Mesodermal cell (in vitro differentiated cells): Measurements from ENCODE around the gene ZNF774.

Source experiments
- H3K27ac ChIP-seq: 2 replicates; pipeline ENCODE4 v1.7.0; 2013; ENCODE audit warnings: mild to moderate bottlenecking, low read depth, low read length, moderate library complexity; ENCODE audit not compliant: severe bottlenecking
- H3K36me3 ChIP-seq: 2 replicates; pipeline ENCODE4 v1.7.1; 2013; ENCODE audit warnings: mild to moderate bottlenecking, low read length, moderate library complexity; ENCODE audit not compliant: control insufficient read depth, insufficient read depth
- H3K4me1 ChIP-seq: one replicate; pipeline ENCODE4 v1.7.1; 2013; ENCODE audit warnings: mild to moderate bottlenecking, low read length; ENCODE audit not compliant: insufficient read depth, control insufficient read depth, poor library complexity, severe bottlenecking
- H3K4me3 ChIP-seq: 2 replicates; pipeline ENCODE4 v1.7.0; 2013; ENCODE audit warnings: low read length, control low read depth, mild to moderate bottlenecking; ENCODE audit not compliant: insufficient read depth, poor library complexity, severe bottlenecking; ENCODE audit errors: extremely low read depth
- H3K9me3 ChIP-seq: 2 replicates; pipeline ENCODE4 v1.7.1; 2013; ENCODE audit warnings: mild to moderate bottlenecking, low read length, moderate library complexity; ENCODE audit not compliant: control insufficient read depth
- WGBS, 2 experiments: methylation state at CpG; one replicate each; pipeline ENCODE4 v1.1.5; 2013; ENCODE audit warnings: missing lambda C conversion rate in 2 of 2; ENCODE audit not compliant: insufficient coverage in 2 of 2; 5-methylcytosine and 5-hydroxymethylcytosine counted together

ZNF774 gene

GRCh38 chr15:90388462-90389380 is 36.6 kb downstream of the ZNF774 start:
- peaks cover 21% of the 10 kb centered on the region for H3K4me1 ChIP-seq
- peaks cover 25% of the 10 kb centered on the region for H3K36me3 ChIP-seq
- WGBS, 2 experiments: 1 to 3% methylated on average over 32 to 38 of the region's 52 CpGs
- peak overlapping the region; percentile 81 for H3K27ac ChIP-seq
- peak overlapping the region; percentile 87 for H3K4me3 ChIP-seq
- H3K9me3 ChIP-seq: no peaks in the 10 kb centered on the region

- WGBS, 2 experiments: 74 to 89% methylated on average over 6 of the region's 6 CpGs
- peak overlapping the region; percentile 87 for H3K4me3 ChIP-seq
- no peaks in the 10 kb centered on the region for H3K9me3 ChIP-seq
- H3K4me1 ChIP-seq: peaks cover 25% of the 10 kb centered on the region
- no peak overlapping the region for H3K27ac ChIP-seq
- H3K36me3 ChIP-seq: peaks cover 33% of the 10 kb centered on the region
Measured at GRCh38 chr15:90389513-90389912, 37.4 kb downstream of the ZNF774 start.

- Histone ChIP-seq H3K27ac (no peak overlapping the region), H3K4me3 (no peak overlapping the region), H3K36me3 (peaks cover 41% of the 10 kb centered on the region), H3K4me1 (peaks cover 30% of the 10 kb centered on the region), H3K9me3 (no peaks in the 10 kb centered on the region)
- no CpG with 5 or more reads among the region's 1 CpG for WGBS, 2 experiments
Measured at GRCh38 chr15:90393040-90393439, 41.0 kb downstream of the ZNF774 start.

- 100% methylated on average over 1 of the region's 1 CpG; no CpG with 5 or more reads in 1 of the 2 experiments for WGBS, 2 experiments
- Histone ChIP-seq H3K4me1 (peaks cover 38% of the 10 kb centered on the region), H3K4me3 (no peak overlapping the region), H3K27ac (no peak overlapping the region), H3K9me3 (no peaks in the 10 kb centered on the region), H3K36me3 (peaks cover 45% of the 10 kb centered on the region)
Measured at GRCh38 chr15:90394074-90394473, 42.0 kb downstream of the ZNF774 start.

- peaks cover 45% of the 10 kb centered on the region for H3K36me3 ChIP-seq
- H3K27ac ChIP-seq: peak overlapping the region; percentile 48
- no peak overlapping the region for H3K4me3 ChIP-seq
- peaks cover 43% of the 10 kb centered on the region for H3K4me1 ChIP-seq
- whole genome bisulfite sequencing, 2 experiments: 91 to 98% methylated on average over 8 to 10 of the region's 12 CpGs
- no peaks in the 10 kb centered on the region for H3K9me3 ChIP-seq
Measured at GRCh38 chr15:90394748-90395442, 42.8 kb downstream of the ZNF774 start.

- no peak overlapping the region for H3K27ac ChIP-seq
- no peak overlapping the region for H3K4me3 ChIP-seq
- peaks cover 39% of the 10 kb centered on the region for H3K4me1 ChIP-seq
- 100% methylated on average over 2 of the region's 4 CpGs; no CpG with 5 or more reads in 1 of the 2 experiments for WGBS, 2 experiments
- peaks cover 32% of the 10 kb centered on the region for H3K36me3 ChIP-seq
- H3K9me3 ChIP-seq: no peaks in the 10 kb centered on the region
Measured at GRCh38 chr15:90396321-90396720, 44.2 kb downstream of the ZNF774 start.

GRCh38 chr15:90400005-90400758 is 48.1 kb downstream of the ZNF774 start:
- Histone ChIP-seq H3K4me3 (no peak overlapping the region), H3K9me3 (no peaks in the 10 kb centered on the region), H3K36me3 (peaks cover 11% of the 10 kb centered on the region), H3K4me1 (peaks cover 46% of the 10 kb centered on the region), H3K27ac (peak overlapping the region; percentile 99)
- WGBS, 2 experiments: 100% methylated on average over 1 to 2 of the region's 7 CpGs

- H3K36me3 ChIP-seq: peaks cover 10% of the 10 kb centered on the region
- no peaks in the 10 kb centered on the region for H3K9me3 ChIP-seq
- peaks cover 48% of the 10 kb centered on the region for H3K4me1 ChIP-seq
- H3K4me3 ChIP-seq: no peak overlapping the region
- 19% methylated on average over 6 of the region's 7 CpGs for WGBS, 2 experiments
- peak overlapping the region; percentile 99 for H3K27ac ChIP-seq
Measured at GRCh38 chr15:90400759-90401314, 48.8 kb downstream of the ZNF774 start.

GRCh38 chr15:90401495-90401894 is 49.4 kb downstream of the ZNF774 start:
- H3K9me3 ChIP-seq: no peaks in the 10 kb centered on the region
- H3K4me1 ChIP-seq: peaks cover 48% of the 10 kb centered on the region
- H3K36me3 ChIP-seq: peaks cover 10% of the 10 kb centered on the region
- H3K4me3 ChIP-seq: no peak overlapping the region
- WGBS, 2 experiments: no CpG with 5 or more reads among the region's 1 CpG
- H3K27ac ChIP-seq: peak overlapping the region; percentile 99

GRCh38 chr15:90402223-90402622 is 50.1 kb downstream of the ZNF774 start:
- Histone ChIP-seq H3K4me1 (peaks cover 52% of the 10 kb centered on the region), H3K4me3 (no peak overlapping the region), H3K36me3 (peaks cover 10% of the 10 kb centered on the region), H3K27ac (peak overlapping the region; percentile 99), H3K9me3 (no peaks in the 10 kb centered on the region)
